HEK293 (cell line): Measurements from ENCODE around the gene XCL1.
A peak's percentile ranks its signal among the peaks of the same experiment; 100 is the strongest.

Source experiments
- CTCF ChIA-PET: fragments of 350-600 bp; formaldehyde crosslinking; extraction: SDS; loops from one replicate; lab custom pipeline; 2021; ENCODE audit warnings: antibody characterized with exemption; lab: Yijun Ruan, JAX
- POLR2A ChIA-PET: fragments of 300-600 bp; formaldehyde crosslinking; extraction: SDS; loops from one replicate; lab custom pipeline; 2020; ENCODE audit warnings: antibody characterized with exemption, inconsistent platforms; lab: Yijun Ruan, JAX
- H3K27ac ChIP-seq: fragments of 200-500 bp; sonication (Bioruptor generic); 2 replicates; pipeline ENCODE4 v1.5.1; 2014; ENCODE audit warnings: low read depth, low read length, control low read depth, inconsistent platforms; ENCODE audit errors: extremely low read depth
- H3K36me3 ChIP-seq, 2 experiments: fragments of 200-500 bp in 1 of 2; sonication (Bioruptor generic) in 1 of 2; 1 replicate in 1 of 2; 2 replicates in 1 of 2; pipeline ENCODE4 v1.5.1; 2014 to 2017; ENCODE audit warnings: inconsistent platforms in 2 of 2, low read length in 2 of 2; ENCODE audit not compliant: control insufficient read depth in 2 of 2, insufficient read depth in 1 of 2
- H3K4me1 ChIP-seq: fragments of 200-500 bp; sonication (Bioruptor generic); 2 replicates; pipeline ENCODE4 v1.5.1; 2014; ENCODE audit warnings: mild to moderate bottlenecking, low read length, inconsistent platforms; ENCODE audit not compliant: control insufficient read depth, insufficient read depth
- H3K4me3 ChIP-seq: 2 replicates; pipeline ENCODE4 v1.5.1; 2011; ENCODE audit warnings: low read depth, mild to moderate bottlenecking, control low read depth, low read length, moderate library complexity
- H3K9me3 ChIP-seq: fragments of 200-500 bp; sonication (Bioruptor generic); 2 replicates; pipeline ENCODE4 v1.5.1; 2014; ENCODE audit warnings: low read depth, low read length, inconsistent platforms; ENCODE audit not compliant: control insufficient read depth, insufficient read depth
- FEZF1 ChIP-seq: fragments of 450-650 bp; formaldehyde crosslinking; IDR thresholded peaks from 2 replicates; pipeline ENCODE4 v1.5.1; 2016; ENCODE audit warnings: missing biosample characterization, missing genetic modification characterization
- IKZF3 ChIP-seq: fragments of 450-650 bp; IDR thresholded peaks from 2 replicates; pipeline ENCODE4 v1.5.0; 2018; ENCODE audit warnings: missing biosample characterization, mild to moderate bottlenecking, missing genetic modification characterization, moderate library complexity
- KLF10 ChIP-seq: fragments of 450-650 bp; IDR thresholded peaks from 2 replicates; pipeline ENCODE4 v1.5.1; 2018; ENCODE audit warnings: missing biosample characterization, mild to moderate bottlenecking, missing genetic modification characterization
- PRDM1 ChIP-seq: fragments of 450-650 bp; formaldehyde crosslinking; IDR thresholded peaks from 2 replicates; pipeline ENCODE4; 2016; ENCODE audit warnings: missing biosample characterization, missing genetic modification characterization
- SCRT2 ChIP-seq: fragments of 450-650 bp; formaldehyde crosslinking; IDR thresholded peaks from 2 replicates; pipeline ENCODE4 v1.5.1; 2016; ENCODE audit warnings: missing biosample characterization, missing genetic modification characterization
- ZEB2 ChIP-seq: fragments of 450-650 bp; formaldehyde crosslinking; IDR thresholded peaks from 2 replicates; pipeline ENCODE4 v1.5.1; 2016; ENCODE audit warnings: missing biosample characterization, missing genetic modification characterization
- ZNF239 ChIP-seq: fragments of 450-650 bp; formaldehyde crosslinking; IDR thresholded peaks from 2 replicates; pipeline ENCODE4 v1.5.1; 2016; ENCODE audit warnings: missing biosample characterization, missing genetic modification characterization
- ZNF274 ChIP-seq, 2 experiments: fragments of 200-500 bp in 1 of 2; fragments of 450-650 bp in 1 of 2; sonication (Bioruptor generic) in 1 of 2; formaldehyde crosslinking in 1 of 2; IDR thresholded peaks; 2 replicates each; pipeline versions ENCODE4 v1.5.1 to v1.6.1; 2014 to 2016; ENCODE audit warnings: borderline replicate concordance in 1 of 2, inconsistent platforms in 1 of 2, low read length in 1 of 2, missing biosample characterization in 1 of 2, missing genetic modification characterization in 1 of 2
- ZNF341 ChIP-seq: fragments of 450-650 bp; formaldehyde crosslinking; IDR thresholded peaks from 2 replicates; pipeline ENCODE4; 2016; ENCODE audit warnings: low read depth, missing biosample characterization, missing genetic modification characterization
- ZNF394 ChIP-seq: fragments of 450-650 bp; formaldehyde crosslinking; IDR thresholded peaks from 2 replicates; pipeline ENCODE4 v1.5.1; 2016; ENCODE audit warnings: missing biosample characterization, missing genetic modification characterization, mild to moderate bottlenecking, moderate library complexity, borderline replicate concordance
- ZNF423 ChIP-seq: fragments of 450-650 bp; formaldehyde crosslinking; IDR thresholded peaks from 2 replicates; pipeline ENCODE4 v1.5.1; 2016; ENCODE audit warnings: missing biosample characterization, missing genetic modification characterization
- ZNF548 ChIP-seq: fragments of 450-650 bp; formaldehyde crosslinking; IDR thresholded peaks from 2 replicates; pipeline ENCODE4 v1.5.1; 2016; ENCODE audit warnings: missing biosample characterization, missing genetic modification characterization
- ZSCAN16 ChIP-seq: fragments of 450-650 bp; formaldehyde crosslinking; IDR thresholded peaks from 2 replicates; pipeline ENCODE4 v1.5.1; 2016; ENCODE audit warnings: missing biosample characterization, missing genetic modification characterization
- TF ChIP-seq, protein P1 (sequence below): sonication (generic); formaldehyde crosslinking; IDR thresholded peaks from 2 replicates; pipeline ENCODE4 v1.8.1; 2022; ENCODE audit warnings: mild to moderate bottlenecking, moderate library complexity, missing genetic modification reagents
- TF ChIP-seq, protein P2 (sequence below): fragments of 450-650 bp; formaldehyde crosslinking; IDR thresholded peaks from 2 replicates; pipeline ENCODE4; 2016; ENCODE audit warnings: missing biosample characterization, missing genetic modification characterization
- TF ChIP-seq, protein P3 (sequence below): fragments of 450-650 bp; formaldehyde crosslinking; optimal IDR thresholded peaks from 2 replicates; pipeline ENCODE3; 2016; ENCODE audit warnings: missing biosample characterization, mild to moderate bottlenecking, missing genetic modification characterization
- TF ChIP-seq, protein P4 (sequence below): fragments of 450-650 bp; formaldehyde crosslinking; conservative IDR thresholded peaks from 2 replicates; pipeline ENCODE4 v1.5.1; 2016; ENCODE audit warnings: low read depth, missing biosample characterization, missing genetic modification characterization

Gene XCL1

DNA sequence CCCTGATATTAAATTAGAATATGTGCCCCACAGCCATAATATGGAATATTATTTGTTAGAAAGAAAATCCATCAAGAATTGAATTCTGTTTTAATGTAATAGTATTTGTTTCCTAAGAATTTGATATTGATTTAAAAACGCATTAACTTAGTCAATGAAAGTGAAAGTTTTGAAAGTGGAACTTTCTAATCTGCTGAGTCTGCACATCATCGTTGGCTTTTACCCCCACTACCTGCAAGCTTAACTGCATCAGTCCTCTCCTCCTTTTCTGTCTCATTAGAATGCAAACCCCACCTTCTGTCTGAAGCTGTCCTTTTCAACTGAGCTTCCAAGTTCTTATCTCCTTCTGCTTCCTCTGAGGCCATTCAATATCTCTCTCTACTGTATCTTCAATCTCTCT lies 42.5 kb downstream of the XCL1 start:
- H3K9me3 ChIP-seq = no peaks in the 10 kb centered on the region
- no peak overlapping the region for H3K4me3 ChIP-seq
- CTCF ChIA-PET = interaction anchor here (0.6 to 1.7 kb wide), 5 partner anchors 9 to 490 kb away, joined by 3 to 8 read pairs (median 3); no protein-coding TSS in a partner anchor
- peak; percentile 89 for TF ChIP-seq PRDM1 (tag by site-specific recombination)
- TF ChIP-seq, protein P1, sequence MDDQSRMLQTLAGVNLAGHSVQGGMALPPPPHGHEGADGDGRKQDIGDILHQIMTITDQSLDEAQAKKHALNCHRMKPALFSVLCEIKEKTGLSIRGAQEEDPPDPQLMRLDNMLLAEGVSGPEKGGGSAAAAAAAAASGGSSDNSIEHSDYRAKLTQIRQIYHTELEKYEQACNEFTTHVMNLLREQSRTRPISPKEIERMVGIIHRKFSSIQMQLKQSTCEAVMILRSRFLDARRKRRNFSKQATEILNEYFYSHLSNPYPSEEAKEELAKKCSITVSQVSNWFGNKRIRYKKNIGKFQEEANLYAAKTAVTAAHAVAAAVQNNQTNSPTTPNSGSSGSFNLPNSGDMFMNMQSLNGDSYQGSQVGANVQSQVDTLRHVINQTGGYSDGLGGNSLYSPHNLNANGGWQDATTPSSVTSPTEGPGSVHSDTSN (CRISPR knock-in tag) = no peak
- no peak overlapping the region for H3K27ac ChIP-seq
- peaks cover 6% of the 10 kb centered on the region for H3K4me1 ChIP-seq
- POLR2A ChIA-PET = no interaction called here
- H3K36me3 ChIP-seq = no peaks in the 10 kb centered on the region

DNA sequence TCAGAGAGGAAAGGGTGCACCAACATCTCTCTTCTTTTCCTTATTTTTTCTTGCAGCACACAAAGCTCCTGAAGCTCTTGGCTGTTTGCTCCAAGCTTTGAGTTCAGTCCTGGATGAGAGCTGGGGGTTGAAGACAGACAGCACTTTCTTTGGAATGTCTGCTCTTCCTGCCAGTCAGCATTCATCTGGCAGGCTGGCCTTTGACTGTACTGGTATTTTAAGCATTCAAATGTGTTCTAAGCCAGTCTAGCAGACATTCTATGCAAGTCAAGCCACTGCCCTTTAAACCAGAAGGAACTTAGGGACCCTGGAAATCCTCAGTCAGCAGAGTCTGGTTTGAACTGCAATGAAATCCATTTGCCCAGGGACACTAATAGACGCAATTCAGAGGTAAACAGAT lies 45.0 kb downstream of the XCL1 start:
- H3K27ac ChIP-seq = no peak overlapping the region
- TF ChIP-seq, protein P2, sequence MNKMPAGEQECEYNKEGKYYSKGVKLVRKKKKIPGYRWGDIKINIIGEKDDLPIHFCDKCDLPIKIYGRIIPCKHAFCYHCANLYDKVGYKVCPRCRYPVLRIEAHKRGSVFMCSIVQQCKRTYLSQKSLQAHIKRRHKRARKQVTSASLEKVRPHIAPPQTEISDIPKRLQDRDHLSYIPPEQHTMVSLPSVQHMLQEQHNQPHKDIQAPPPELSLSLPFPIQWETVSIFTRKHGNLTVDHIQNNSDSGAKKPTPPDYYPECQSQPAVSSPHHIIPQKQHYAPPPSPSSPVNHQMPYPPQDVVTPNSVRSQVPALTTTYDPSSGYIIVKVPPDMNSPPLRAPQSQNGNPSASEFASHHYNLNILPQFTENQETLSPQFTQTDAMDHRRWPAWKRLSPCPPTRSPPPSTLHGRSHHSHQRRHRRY (tag by site-specific recombination) = no peak
- TF ChIP-seq ZNF274 (IDR thresholded peaks at IDR 0.05; ENCODE audit: low read length) = no peak
- TF ChIP-seq ZNF274 (tag by site-specific recombination; IDR thresholded peaks at IDR 0.05; ENCODE audit: borderline replicate concordance) = no peak
- no peak for TF ChIP-seq FEZF1 (tag by site-specific recombination)
- no peak for TF ChIP-seq SCRT2
- TF ChIP-seq ZSCAN16 = no peak
- TF ChIP-seq ZNF423 (tag by site-specific recombination) = no peak
- no peak for TF ChIP-seq ZEB2 (tag by site-specific recombination)
- TF ChIP-seq, protein P3, sequence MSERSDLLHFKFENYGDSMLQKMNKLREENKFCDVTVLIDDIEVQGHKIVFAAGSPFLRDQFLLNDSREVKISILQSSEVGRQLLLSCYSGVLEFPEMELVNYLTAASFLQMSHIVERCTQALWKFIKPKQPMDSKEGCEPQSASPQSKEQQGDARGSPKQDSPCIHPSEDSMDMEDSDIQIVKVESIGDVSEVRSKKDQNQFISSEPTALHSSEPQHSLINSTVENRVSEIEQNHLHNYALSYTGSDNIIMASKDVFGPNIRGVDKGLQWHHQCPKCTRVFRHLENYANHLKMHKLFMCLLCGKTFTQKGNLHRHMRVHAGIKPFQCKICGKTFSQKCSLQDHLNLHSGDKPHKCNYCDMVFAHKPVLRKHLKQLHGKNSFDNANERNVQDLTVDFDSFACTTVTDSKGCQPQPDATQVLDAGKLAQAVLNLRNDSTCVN (tag by site-specific recombination) = no peak
- TF ChIP-seq ZNF341 (tag by site-specific recombination) = no peak
- no peak for TF ChIP-seq KLF10
- TF ChIP-seq, protein P4, sequence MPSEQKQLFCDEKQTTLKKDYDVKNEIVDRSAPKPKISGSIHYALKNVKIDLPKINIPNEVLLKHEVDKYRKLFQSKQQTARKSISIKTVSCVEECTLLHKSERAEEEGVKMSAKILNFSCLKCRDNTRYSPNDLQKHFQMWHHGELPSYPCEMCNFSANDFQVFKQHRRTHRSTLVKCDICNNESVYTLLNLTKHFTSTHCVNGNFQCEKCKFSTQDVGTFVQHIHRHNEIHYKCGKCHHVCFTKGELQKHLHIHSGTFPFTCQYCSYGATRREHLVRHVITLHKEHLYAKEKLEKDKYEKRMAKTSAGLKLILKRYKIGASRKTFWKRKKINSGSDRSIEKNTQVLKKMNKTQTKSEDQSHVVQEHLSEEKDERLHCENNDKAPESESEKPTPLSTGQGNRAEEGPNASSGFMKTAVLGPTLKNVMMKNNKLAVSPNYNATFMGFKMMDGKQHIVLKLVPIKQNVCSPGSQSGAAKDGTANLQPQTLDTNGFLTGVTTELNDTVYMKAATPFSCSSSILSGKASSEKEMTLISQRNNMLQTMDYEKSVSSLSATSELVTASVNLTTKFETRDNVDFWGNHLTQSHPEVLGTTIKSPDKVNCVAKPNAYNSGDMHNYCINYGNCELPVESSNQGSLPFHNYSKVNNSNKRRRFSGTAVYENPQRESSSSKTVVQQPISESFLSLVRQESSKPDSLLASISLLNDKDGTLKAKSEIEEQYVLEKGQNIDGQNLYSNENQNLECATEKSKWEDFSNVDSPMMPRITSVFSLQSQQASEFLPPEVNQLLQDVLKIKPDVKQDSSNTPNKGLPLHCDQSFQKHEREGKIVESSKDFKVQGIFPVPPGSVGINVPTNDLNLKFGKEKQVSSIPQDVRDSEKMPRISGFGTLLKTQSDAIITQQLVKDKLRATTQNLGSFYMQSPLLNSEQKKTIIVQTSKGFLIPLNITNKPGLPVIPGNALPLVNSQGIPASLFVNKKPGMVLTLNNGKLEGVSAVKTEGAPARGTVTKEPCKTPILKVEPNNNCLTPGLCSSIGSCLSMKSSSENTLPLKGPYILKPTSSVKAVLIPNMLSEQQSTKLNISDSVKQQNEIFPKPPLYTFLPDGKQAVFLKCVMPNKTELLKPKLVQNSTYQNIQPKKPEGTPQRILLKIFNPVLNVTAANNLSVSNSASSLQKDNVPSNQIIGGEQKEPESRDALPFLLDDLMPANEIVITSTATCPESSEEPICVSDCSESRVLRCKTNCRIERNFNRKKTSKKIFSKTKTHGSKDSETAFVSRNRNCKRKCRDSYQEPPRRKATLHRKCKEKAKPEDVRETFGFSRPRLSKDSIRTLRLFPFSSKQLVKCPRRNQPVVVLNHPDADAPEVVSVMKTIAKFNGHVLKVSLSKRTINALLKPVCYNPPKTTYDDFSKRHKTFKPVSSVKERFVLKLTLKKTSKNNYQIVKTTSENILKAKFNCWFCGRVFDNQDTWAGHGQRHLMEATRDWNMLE (tag by site-specific recombination) = no peak
- TF ChIP-seq ZNF239 (tag by site-specific recombination) = no peak
- TF ChIP-seq ZNF394 (tag by site-specific recombination) = no peak
- TF ChIP-seq ZNF548 (tag by site-specific recombination) = no peak
- TF ChIP-seq IKZF3 (tag by site-specific recombination) = no peak
- POLR2A ChIA-PET = no interaction called here

More for the DNA sequence above, 45.0 kb downstream of the XCL1 start:
- Histone ChIP-seq H3K36me3 (no peaks in the 10 kb centered on the region), H3K4me3 (no peak overlapping the region), H3K4me1 (no peaks in the 10 kb centered on the region; the same call in 1 of the 2 replicates), H3K9me3 (no peaks in the 10 kb centered on the region)
- CTCF ChIA-PET = interaction anchor here (1.2 to 3.9 kb wide), 2 partner anchors 8 to 16 kb away, joined by 3 to 17 read pairs; no protein-coding TSS in a partner anchor
